Progenitor cell of endocrine pancreas (in vitro differentiated cells): ENCODE results near the gene IGFBP6. TPM values are rescaled to one million over a fixed set of nuclear protein-coding genes. Genes with fewer than 3 reads are reported as not detected.
A peak's percentile ranks its signal among the peaks of the same experiment; 100 is the strongest.
"Not testable (repeated sequence)": the region's sequence is repeated elsewhere in the genome, so short reads cannot be mapped to it uniquely, and the experiment has no call there.

ENCODE experiments used
- DNase-seq: peaks from one replicate; pipeline ENCODE4 v3.0.0; 2021; ENCODE audit warnings: low spot score; ENCODE audit not compliant: unreplicated experiment
- H3K27ac Mint-ChIP-seq: 2 replicates; pipeline ENCODE4 v1.8.0; 2021; ENCODE audit warnings: mild to moderate bottlenecking, moderate library complexity, mixed read lengths
- H3K27me3 Mint-ChIP-seq: 2 replicates; pipeline ENCODE4 v1.8.0; 2021; ENCODE audit warnings: mixed read lengths
- H3K36me3 Mint-ChIP-seq: 2 replicates; pipeline ENCODE4 v1.8.0; 2022; ENCODE audit warnings: mixed read lengths; ENCODE audit not compliant: insufficient read depth
- H3K4me1 Mint-ChIP-seq: 2 replicates; pipeline ENCODE4 v1.8.0; 2021; ENCODE audit warnings: low read depth, mixed read lengths
- H3K4me3 Mint-ChIP-seq: 2 replicates; pipeline ENCODE4 v1.8.0; 2021; ENCODE audit warnings: low read depth, mild to moderate bottlenecking, moderate library complexity, mixed read lengths
- H3K9me3 Mint-ChIP-seq: 2 replicates; pipeline ENCODE4 v1.8.0; 2021; ENCODE audit warnings: low read depth, mixed read lengths
- total RNA-seq: library from RNA; stranded (reverse); gene quantifications from 2 replicates; pipeline ENCODE4 v1.2.1, GENCODE V29; 2021
- TF ChIP-seq, protein P1 (sequence below): fragments of 200-600 bp; sonication (generic); IDR thresholded peaks from one replicate; pipeline ENCODE4 v1.5.0; 2021; ENCODE audit warnings: antibody characterized with exemption, mild to moderate bottlenecking; ENCODE audit not compliant: unreplicated experiment

Gene IGFBP6
- total RNA-seq, 1 donor from 2014 or later, result 25.7 TPM

GRCh38 chr12:53094394-53094787, 3.1 kb upstream of the IGFBP6 start:
- no peaks in the 10 kb centered on the region for H3K9me3 Mint-ChIP-seq
- peaks cover 22% of the 10 kb centered on the region for H3K27me3 Mint-ChIP-seq
- no peak overlapping the region for H3K27ac Mint-ChIP-seq
- TF ChIP-seq, protein P1, sequence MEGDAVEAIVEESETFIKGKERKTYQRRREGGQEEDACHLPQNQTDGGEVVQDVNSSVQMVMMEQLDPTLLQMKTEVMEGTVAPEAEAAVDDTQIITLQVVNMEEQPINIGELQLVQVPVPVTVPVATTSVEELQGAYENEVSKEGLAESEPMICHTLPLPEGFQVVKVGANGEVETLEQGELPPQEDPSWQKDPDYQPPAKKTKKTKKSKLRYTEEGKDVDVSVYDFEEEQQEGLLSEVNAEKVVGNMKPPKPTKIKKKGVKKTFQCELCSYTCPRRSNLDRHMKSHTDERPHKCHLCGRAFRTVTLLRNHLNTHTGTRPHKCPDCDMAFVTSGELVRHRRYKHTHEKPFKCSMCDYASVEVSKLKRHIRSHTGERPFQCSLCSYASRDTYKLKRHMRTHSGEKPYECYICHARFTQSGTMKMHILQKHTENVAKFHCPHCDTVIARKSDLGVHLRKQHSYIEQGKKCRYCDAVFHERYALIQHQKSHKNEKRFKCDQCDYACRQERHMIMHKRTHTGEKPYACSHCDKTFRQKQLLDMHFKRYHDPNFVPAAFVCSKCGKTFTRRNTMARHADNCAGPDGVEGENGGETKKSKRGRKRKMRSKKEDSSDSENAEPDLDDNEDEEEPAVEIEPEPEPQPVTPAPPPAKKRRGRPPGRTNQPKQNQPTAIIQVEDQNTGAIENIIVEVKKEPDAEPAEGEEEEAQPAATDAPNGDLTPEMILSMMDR, result no peak
- no peak overlapping the region for H3K4me3 Mint-ChIP-seq
- H3K4me1 Mint-ChIP-seq, result peaks cover 26% of the 10 kb centered on the region
- no peaks in the 10 kb centered on the region for H3K36me3 Mint-ChIP-seq
- no peak for DNase-seq

DNA sequence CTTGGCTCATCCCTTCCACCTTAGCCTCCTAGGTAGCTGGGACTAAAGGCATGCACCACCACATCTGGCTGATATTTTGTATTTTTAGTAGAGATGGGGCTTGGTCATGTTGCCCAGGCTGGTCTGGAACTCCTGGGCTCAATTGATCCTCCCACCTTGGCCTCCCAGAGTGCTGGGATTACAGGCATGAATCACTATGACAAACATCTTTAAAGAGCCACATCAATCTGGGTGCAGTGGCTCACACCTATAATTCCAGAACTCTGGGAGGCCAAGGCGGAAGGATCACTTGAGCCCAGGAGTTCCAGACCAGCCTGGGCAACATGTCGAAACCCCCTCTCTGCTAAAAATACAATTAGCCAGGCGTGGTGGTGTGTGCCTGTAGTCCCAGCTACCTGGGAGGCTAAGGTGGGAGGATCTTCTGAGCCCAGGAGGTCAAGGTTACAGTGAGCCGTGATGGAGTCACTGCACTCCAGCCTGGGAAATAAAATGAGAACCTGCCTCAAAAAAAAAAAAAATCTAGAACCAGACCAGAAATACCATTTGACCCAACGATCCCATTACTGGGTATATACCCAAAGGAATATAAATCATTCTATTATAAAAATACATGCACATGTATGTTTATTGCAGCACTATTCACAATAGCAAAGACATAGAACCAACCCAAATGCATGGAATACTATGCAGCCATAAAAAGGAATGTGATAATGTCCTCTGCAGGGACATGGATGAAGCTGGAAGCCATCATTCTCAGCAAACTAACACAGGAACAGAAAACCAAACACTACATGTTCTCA, 2.5 kb upstream of the IGFBP6 start:
- not testable (repeated sequence) for DNase-seq, H3K27ac Mint-ChIP-seq, H3K36me3 Mint-ChIP-seq, H3K9me3 Mint-ChIP-seq, H3K4me3 Mint-ChIP-seq
- peaks cover 27% of the 10 kb centered on the region for H3K4me1 Mint-ChIP-seq
- peaks cover 22% of the 10 kb centered on the region for H3K27me3 Mint-ChIP-seq

DNA sequence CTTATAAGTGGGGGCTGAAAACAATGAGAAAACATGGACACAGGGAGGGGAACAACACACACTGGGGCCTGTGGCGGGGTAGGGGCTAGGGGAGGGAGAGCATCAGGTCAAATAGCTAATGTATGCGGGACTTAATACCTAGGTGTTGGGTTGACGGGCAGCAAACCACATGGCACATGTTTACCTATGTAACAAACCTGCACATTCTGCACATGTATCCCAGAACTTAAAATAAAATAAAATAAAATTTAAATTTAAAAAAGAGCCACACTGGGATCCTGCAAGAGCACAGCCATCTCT, 1.9 kb upstream of the IGFBP6 start:
- H3K27me3 Mint-ChIP-seq, result peaks cover 22% of the 10 kb centered on the region
- not testable (repeated sequence) for H3K36me3 Mint-ChIP-seq

GRCh38 chr12:53096089-53096741, 1.3 kb upstream of the IGFBP6 start:
- TF ChIP-seq, protein P1, result no peak
- H3K27ac Mint-ChIP-seq, result no peak overlapping the region
- H3K36me3 Mint-ChIP-seq, result no peaks in the 10 kb centered on the region
- H3K27me3 Mint-ChIP-seq, result peaks cover 22% of the 10 kb centered on the region
- H3K9me3 Mint-ChIP-seq, result no peaks in the 10 kb centered on the region
- H3K4me1 Mint-ChIP-seq, result peaks cover 29% of the 10 kb centered on the region
- peak overlapping the region; percentile 14 for H3K4me3 Mint-ChIP-seq
- DNase-seq, result no peak

More for the DNA sequence above, 1.9 kb upstream of the IGFBP6 start:
- H3K9me3 Mint-ChIP-seq, H3K4me3 Mint-ChIP-seq, DNase-seq, H3K27ac Mint-ChIP-seq: not testable (repeated sequence)
- peaks cover 29% of the 10 kb centered on the region for H3K4me1 Mint-ChIP-seq

GRCh38 chr12:53096759-53097158, 708 bp upstream of the IGFBP6 start:
- Mint-ChIP-seq H3K4me1 (peaks cover 29% of the 10 kb centered on the region), H3K27ac (peak overlapping the region; percentile 57), H3K4me3 (peak overlapping the region; percentile 80), H3K36me3 (no peaks in the 10 kb centered on the region), H3K9me3 (no peaks in the 10 kb centered on the region), H3K27me3 (peaks cover 19% of the 10 kb centered on the region)
- TF ChIP-seq, protein P1, result no peak
- DNase-seq, result no peak

GRCh38 chr12:53097207-53097563, 282 bp upstream of the IGFBP6 start:
- Mint-ChIP-seq H3K27me3 (peaks cover 16% of the 10 kb centered on the region), H3K4me1 (peaks cover 29% of the 10 kb centered on the region), H3K27ac (peak overlapping the region; percentile 9), H3K9me3 (no peaks in the 10 kb centered on the region), H3K36me3 (no peaks in the 10 kb centered on the region), H3K4me3 (peak overlapping the region; percentile 80)
- no peak for DNase-seq
- TF ChIP-seq, protein P1, result no peak
